ENCODE results near the gene P2RY11.

P2RY11 gene

DNA sequence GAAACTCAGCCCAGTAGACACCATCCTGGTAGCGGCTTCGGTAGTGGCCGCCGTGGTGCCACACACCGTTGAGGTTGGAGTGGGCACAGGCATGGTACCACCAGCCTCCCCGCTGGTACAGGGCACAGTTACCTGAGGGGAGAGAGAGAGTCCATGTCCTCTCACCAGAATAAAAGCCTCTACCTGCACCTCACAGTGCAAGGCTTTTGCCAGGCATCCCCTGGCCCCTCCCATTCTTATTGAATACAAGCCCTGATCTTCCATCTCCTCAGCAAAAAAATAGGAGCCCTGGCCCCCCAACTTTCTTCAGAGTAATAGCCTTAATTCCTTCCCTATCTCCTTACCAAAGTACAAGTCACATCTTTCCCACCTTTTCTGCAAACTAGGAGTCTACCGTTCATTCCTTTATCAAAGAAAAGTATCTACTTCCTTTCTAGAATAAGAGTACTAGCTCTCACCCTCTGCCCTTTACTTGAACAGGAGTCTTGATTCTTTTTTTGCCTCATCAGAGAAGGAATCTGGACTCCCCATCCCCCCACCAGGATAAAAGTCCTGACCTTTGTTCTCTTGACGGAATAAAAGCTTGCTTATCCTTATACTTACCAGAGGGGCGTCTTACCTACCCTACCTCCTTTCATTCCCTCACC is 18.7 kb upstream of the P2RY11 start:
- no peaks in the 10 kb centered on the region for H3K9me2 ChIP-seq (replicated peaks; ENCODE audit: insufficient read depth, low read length)
- H4K20me1 ChIP-seq (ENCODE audit: low read depth, low read length): no peaks in the 10 kb centered on the region
- H3K36me3 ChIP-seq (ENCODE audit: low read length): no peaks in the 10 kb centered on the region
- H3K4me3 ChIP-seq (ENCODE audit: insufficient read depth, low read length, poor library complexity, severe bottlenecking): no peak overlapping the region
- 0 out of 2 replicates have a peak, but pooled peaks cover 3% of the 10 kb centered on the region for H3F3A ChIP-seq (ENCODE audit: insufficient read depth)
- H3K79me2 ChIP-seq (ENCODE audit: insufficient read depth, low read length): no peaks in the 10 kb centered on the region
- TF ChIP-seq, protein P1, sequence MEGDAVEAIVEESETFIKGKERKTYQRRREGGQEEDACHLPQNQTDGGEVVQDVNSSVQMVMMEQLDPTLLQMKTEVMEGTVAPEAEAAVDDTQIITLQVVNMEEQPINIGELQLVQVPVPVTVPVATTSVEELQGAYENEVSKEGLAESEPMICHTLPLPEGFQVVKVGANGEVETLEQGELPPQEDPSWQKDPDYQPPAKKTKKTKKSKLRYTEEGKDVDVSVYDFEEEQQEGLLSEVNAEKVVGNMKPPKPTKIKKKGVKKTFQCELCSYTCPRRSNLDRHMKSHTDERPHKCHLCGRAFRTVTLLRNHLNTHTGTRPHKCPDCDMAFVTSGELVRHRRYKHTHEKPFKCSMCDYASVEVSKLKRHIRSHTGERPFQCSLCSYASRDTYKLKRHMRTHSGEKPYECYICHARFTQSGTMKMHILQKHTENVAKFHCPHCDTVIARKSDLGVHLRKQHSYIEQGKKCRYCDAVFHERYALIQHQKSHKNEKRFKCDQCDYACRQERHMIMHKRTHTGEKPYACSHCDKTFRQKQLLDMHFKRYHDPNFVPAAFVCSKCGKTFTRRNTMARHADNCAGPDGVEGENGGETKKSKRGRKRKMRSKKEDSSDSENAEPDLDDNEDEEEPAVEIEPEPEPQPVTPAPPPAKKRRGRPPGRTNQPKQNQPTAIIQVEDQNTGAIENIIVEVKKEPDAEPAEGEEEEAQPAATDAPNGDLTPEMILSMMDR (IDR thresholded peaks at IDR 0.05; ENCODE audit: insufficient read depth, low read length, poor library complexity, severe bottlenecking): no peak
- no peak for TF ChIP-seq EZH2phosphoT487 (conservative IDR thresholded peaks at IDR 0.05; ENCODE audit: low read length)
- no peak overlapping the region for H2AFZ ChIP-seq (ENCODE audit: low read depth, low read length, severe bottlenecking)
- no peak overlapping the region for H3K9ac ChIP-seq (ENCODE audit: low read length)
- H3K27me3 ChIP-seq (ENCODE audit: low read length): no peaks in the 10 kb centered on the region
- H3K4me2 ChIP-seq (ENCODE audit: low read depth, low read length, poor library complexity, severe bottlenecking): no peak overlapping the region
- H3K27ac ChIP-seq (ENCODE audit: low read depth, low read length): no peak overlapping the region
- H3K9me3 ChIP-seq (ENCODE audit: insufficient read depth, low read length): no peaks in the 10 kb centered on the region

- no peak overlapping the region for H3K27ac ChIP-seq (ENCODE audit: low read depth, low read length)
- H2AFZ ChIP-seq (ENCODE audit: low read depth, low read length, severe bottlenecking): no peak overlapping the region
- no peaks in the 10 kb centered on the region for H3K9me2 ChIP-seq (replicated peaks; ENCODE audit: insufficient read depth, low read length)
- no peak overlapping the region for H3K4me3 ChIP-seq (ENCODE audit: insufficient read depth, low read length, poor library complexity, severe bottlenecking)
- no peak overlapping the region for H3K4me2 ChIP-seq (ENCODE audit: low read depth, low read length, poor library complexity, severe bottlenecking)
- H3K27me3 ChIP-seq (ENCODE audit: low read length): no peaks in the 10 kb centered on the region
- H3F3A ChIP-seq (ENCODE audit: insufficient read depth): 0 out of 2 replicates have a peak, but pooled peaks cover under 1% of the 10 kb centered on the region
- TF ChIP-seq, protein P1 (IDR thresholded peaks at IDR 0.05; ENCODE audit: insufficient read depth, low read length, poor library complexity, severe bottlenecking): no peak
- no peak for TF ChIP-seq EZH2phosphoT487 (conservative IDR thresholded peaks at IDR 0.05; ENCODE audit: low read length)
- H4K20me1 ChIP-seq (ENCODE audit: low read depth, low read length): no peaks in the 10 kb centered on the region
- H3K9me3 ChIP-seq (ENCODE audit: insufficient read depth, low read length): no peaks in the 10 kb centered on the region
- H3K36me3 ChIP-seq (ENCODE audit: low read length): no peaks in the 10 kb centered on the region
- no peak overlapping the region for H3K9ac ChIP-seq (ENCODE audit: low read length)
- H3K79me2 ChIP-seq (ENCODE audit: insufficient read depth, low read length): no peaks in the 10 kb centered on the region
Measured at GRCh38 chr19:10093295-10094186, 18.0 kb upstream of the P2RY11 start.

DNA sequence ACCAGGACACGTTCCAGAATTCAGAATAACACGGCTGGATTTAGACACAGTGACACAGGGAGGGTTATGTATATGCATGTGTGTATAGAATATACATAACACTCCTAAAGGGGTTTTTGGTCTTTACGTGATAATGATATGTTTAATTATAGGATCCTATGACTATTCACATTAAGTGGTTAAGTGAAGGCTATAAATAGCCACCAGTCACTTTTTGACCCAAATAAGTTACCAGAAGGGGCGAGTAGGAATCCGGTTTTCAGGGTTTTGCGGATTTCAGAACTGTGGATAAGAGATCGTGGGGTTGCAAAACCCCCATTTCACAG is 15.9 kb upstream of the P2RY11 start:
- no peak overlapping the region for H3K27ac ChIP-seq (ENCODE audit: low read depth, low read length)
- no peak for TF ChIP-seq EZH2phosphoT487 (conservative IDR thresholded peaks at IDR 0.05; ENCODE audit: low read length)
- TF ChIP-seq, protein P1 (IDR thresholded peaks at IDR 0.05; ENCODE audit: insufficient read depth, low read length, poor library complexity, severe bottlenecking): no peak
- no peak overlapping the region for H3K4me3 ChIP-seq (ENCODE audit: insufficient read depth, low read length, poor library complexity, severe bottlenecking)
- no peaks in the 10 kb centered on the region for H3K9me3 ChIP-seq (ENCODE audit: insufficient read depth, low read length)
- H3K9me2 ChIP-seq (replicated peaks; ENCODE audit: insufficient read depth, low read length): no peaks in the 10 kb centered on the region
- H3K27me3 ChIP-seq (ENCODE audit: low read length): no peaks in the 10 kb centered on the region
- H3K79me2 ChIP-seq (ENCODE audit: insufficient read depth, low read length): no peaks in the 10 kb centered on the region
- H3K36me3 ChIP-seq (ENCODE audit: low read length): no peaks in the 10 kb centered on the region
- H3K9ac ChIP-seq (ENCODE audit: low read length): no peak overlapping the region
- H3F3A ChIP-seq (ENCODE audit: insufficient read depth): no peaks in the 10 kb centered on the region
- peak overlapping the region; percentile 47 for H3K4me2 ChIP-seq (ENCODE audit: low read depth, low read length, poor library complexity, severe bottlenecking)
- H2AFZ ChIP-seq (ENCODE audit: low read depth, low read length, severe bottlenecking): no peak overlapping the region
- no peaks in the 10 kb centered on the region for H4K20me1 ChIP-seq (ENCODE audit: low read depth, low read length)
